Skeletal muscle satellite cell (primary cell): ENCODE data around the gene NFE2. TPM values are rescaled to one million over a fixed set of nuclear protein-coding genes. Genes with fewer than 3 reads are reported as not detected.

ENCODE experiments used
- H3K27me3 ChIP-seq: 2 replicates; pipeline ENCODE4 v1.7.0; 2013; ENCODE audit warnings: low read length; ENCODE audit not compliant: control insufficient read depth, insufficient read depth
- H3K36me3 ChIP-seq: 2 replicates; pipeline ENCODE4 v1.7.0; 2013; ENCODE audit warnings: mild to moderate bottlenecking, control low read depth, low read length; ENCODE audit not compliant: insufficient read depth
- H3K4me1 ChIP-seq: 2 replicates; pipeline ENCODE4 v1.7.0; 2013; ENCODE audit warnings: low read length; ENCODE audit not compliant: control insufficient read depth, insufficient read depth
- H3K4me2 ChIP-seq: 2 replicates; pipeline ENCODE4 v1.7.0; 2013; ENCODE audit warnings: mild to moderate bottlenecking, low read length
- H3K4me3 ChIP-seq: 2 replicates; pipeline ENCODE4 v1.7.0; 2013; ENCODE audit warnings: low read length
- H3K9ac ChIP-seq: 2 replicates; pipeline ENCODE4 v1.7.0; 2013; ENCODE audit warnings: mild to moderate bottlenecking, low read depth, low read length, moderate library complexity
- H3K9me3 ChIP-seq: replicated peaks from 2 replicates; pipeline ENCODE4 v1.7.0; 2013; ENCODE audit warnings: mild to moderate bottlenecking, control low read depth, low read length
- total RNA-seq: library from RNA; depleted of rRNA; stranded (reverse); fragments of >200 nt; gene quantifications from 2 replicates; pipeline ENCODE4 v1.2.3, GENCODE V29; 2012; rRNA removed

NFE2 gene
- not detected in 2 replicates for total RNA-seq

- Histone ChIP-seq H3K9ac (no peak within 1 kb of the TSS), H3K4me2 (peak within 1 kb of the TSS; percentile 76), H3K36me3 (no peaks in the 10 kb centered on the region), H3K4me3 (peak within 1 kb of the TSS; percentile 55), H3K9me3 (no peaks in the 10 kb centered on the region), H3K4me1 (peaks cover 17% of the 10 kb centered on the region), H3K27me3 (peaks cover 56% of the 10 kb centered on the region)
Measured at GRCh38 chr12:54300732-54301427, at the start of gene NFE2. NFE2 (minus strand) TSS chr12:54301015; CDS start chr12:54295248, 5,767 bp downstream.

- H3K36me3 ChIP-seq, result peaks cover 59% of the 10 kb centered on the region
- no peak overlapping the region for H3K9ac ChIP-seq
- no peaks in the 10 kb centered on the region for H3K27me3 ChIP-seq
- no peaks in the 10 kb centered on the region for H3K9me3 ChIP-seq
- no peak overlapping the region for H3K4me3 ChIP-seq
- peaks cover 19% of the 10 kb centered on the region for H3K4me1 ChIP-seq
- H3K4me2 ChIP-seq, result no peak overlapping the region
Measured at GRCh38 chr12:54349679-54350078, 48.9 kb upstream of the NFE2 start.

- Histone ChIP-seq H3K4me1 (peaks cover 19% of the 10 kb centered on the region), H3K4me3 (no peak overlapping the region), H3K4me2 (no peak overlapping the region), H3K9ac (no peak overlapping the region), H3K27me3 (no peaks in the 10 kb centered on the region), H3K9me3 (no peaks in the 10 kb centered on the region), H3K36me3 (peaks cover 59% of the 10 kb centered on the region)
Measured at GRCh38 chr12:54349036-54349435, 48.2 kb upstream of the NFE2 start.

GRCh38 chr12:54341378-54342300 lies 40.8 kb upstream of the NFE2 start:
- no peak overlapping the region for H3K4me2 ChIP-seq
- no peak overlapping the region for H3K9ac ChIP-seq
- H3K36me3 ChIP-seq, result peaks cover 50% of the 10 kb centered on the region
- H3K4me3 ChIP-seq, result no peak overlapping the region
- no peaks in the 10 kb centered on the region for H3K27me3 ChIP-seq
- no peaks in the 10 kb centered on the region for H3K9me3 ChIP-seq
- peaks cover 17% of the 10 kb centered on the region for H3K4me1 ChIP-seq

- H3K4me1 ChIP-seq, result peaks cover 17% of the 10 kb centered on the region
- no peak overlapping the region for H3K4me2 ChIP-seq
- H3K9ac ChIP-seq, result no peak overlapping the region
- H3K36me3 ChIP-seq, result peaks cover 48% of the 10 kb centered on the region
- H3K27me3 ChIP-seq, result no peaks in the 10 kb centered on the region
- no peak overlapping the region for H3K4me3 ChIP-seq
- H3K9me3 ChIP-seq, result no peaks in the 10 kb centered on the region
Measured at GRCh38 chr12:54340846-54341245, 40.0 kb upstream of the NFE2 start.

- Histone ChIP-seq H3K36me3 (peaks cover 36% of the 10 kb centered on the region), H3K9ac (no peak overlapping the region), H3K9me3 (no peaks in the 10 kb centered on the region), H3K4me2 (no peak overlapping the region), H3K27me3 (no peaks in the 10 kb centered on the region), H3K4me3 (no peak overlapping the region), H3K4me1 (peaks cover 17% of the 10 kb centered on the region)
Measured at GRCh38 chr12:54338698-54339296, 38.0 kb upstream of the NFE2 start.

- Histone ChIP-seq H3K4me3 (no peak overlapping the region), H3K36me3 (peaks cover 28% of the 10 kb centered on the region)
Measured at GRCh38 chr12:54337854-54338650, 37.2 kb upstream of the NFE2 start.

GRCh38 chr12:54337280-54337842 lies 36.5 kb upstream of the NFE2 start:
- no peak overlapping the region for H3K9ac ChIP-seq
- H3K9me3 ChIP-seq, result no peaks in the 10 kb centered on the region
- H3K4me3 ChIP-seq, result no peak overlapping the region
- H3K4me2 ChIP-seq, result no peak overlapping the region
- no peaks in the 10 kb centered on the region for H3K27me3 ChIP-seq
- H3K36me3 ChIP-seq, result peaks cover 22% of the 10 kb centered on the region
- H3K4me1 ChIP-seq, result peaks cover 17% of the 10 kb centered on the region

More at GRCh38 chr12:54337854-54338650, 37.2 kb upstream of the NFE2 start:
- Histone ChIP-seq H3K4me1 (peaks cover 17% of the 10 kb centered on the region), H3K9ac (no peak overlapping the region), H3K9me3 (no peaks in the 10 kb centered on the region), H3K4me2 (no peak overlapping the region), H3K27me3 (no peaks in the 10 kb centered on the region)

- Histone ChIP-seq H3K9ac (no peak overlapping the region), H3K36me3 (peaks cover 4% of the 10 kb centered on the region), H3K9me3 (no peaks in the 10 kb centered on the region), H3K4me2 (no peak overlapping the region), H3K4me1 (peaks cover 42% of the 10 kb centered on the region), H3K27me3 (no peaks in the 10 kb centered on the region), H3K4me3 (no peak overlapping the region)
Measured at GRCh38 chr12:54333420-54334034, 32.7 kb upstream of the NFE2 start.

GRCh38 chr12:54331461-54331860 lies 30.6 kb upstream of the NFE2 start:
- Histone ChIP-seq H3K4me2 (no peak overlapping the region), H3K4me3 (no peak overlapping the region), H3K27me3 (no peaks in the 10 kb centered on the region), H3K9ac (no peak overlapping the region), H3K36me3 (peaks cover 4% of the 10 kb centered on the region), H3K4me1 (peaks cover 38% of the 10 kb centered on the region), H3K9me3 (no peaks in the 10 kb centered on the region)
